Vagina (tissue), 2 donors: ENCODE data around the gene PLD2. TPM values are rescaled to one million over a fixed set of nuclear protein-coding genes. Genes with fewer than 3 reads are reported as not detected.
A peak's percentile ranks its signal among the peaks of the same experiment; 100 is the strongest.

Experiments used
- DNase-seq, 2 donors: peaks; one replicate each; pipeline ENCODE4 v3.0.0-alpha.2; 2017; ENCODE audit errors: extremely low spot score in 2 of 2
- H3K27ac ChIP-seq: fragments of 200-600 bp; sonication (generic); one replicate; pipeline ENCODE4 v1.5.1; 2019
- H3K27me3 ChIP-seq: fragments of 200-600 bp; sonication (generic); one replicate; pipeline ENCODE4 v1.5.1; 2019
- H3K36me3 ChIP-seq, 2 donors: fragments of 200-600 bp; sonication (generic); one replicate each; pipeline ENCODE4 v1.5.1; 2017 to 2019
- H3K4me1 ChIP-seq: fragments of 200-600 bp; sonication (generic); one replicate; pipeline ENCODE4 v1.5.1; 2019
- H3K4me3 ChIP-seq, 2 donors: fragments of 200-600 bp; sonication (generic); 1 replicate in 1 of 2; 2 replicates in 1 of 2; pipeline ENCODE4 v1.5.1; 2016 to 2019
- H3K9me3 ChIP-seq: fragments of 200-600 bp; sonication (generic); one replicate; pipeline ENCODE4 v1.5.1; 2019
- POLR2A ChIP-seq, 2 donors: fragments of 450-650 bp; IDR thresholded peaks; one replicate each; pipeline ENCODE4 v1.6.1; 2017; ENCODE audit warnings: antibody characterized with exemption in 2 of 2, mild to moderate bottlenecking in 2 of 2, moderate library complexity in 2 of 2
- POLR2AphosphoS5 ChIP-seq, 2 donors: sonication (generic); formaldehyde crosslinking; IDR thresholded peaks; one replicate each; pipeline ENCODE4 v1.9.0; 2017; ENCODE audit warnings: antibody characterized with exemption in 2 of 2, mild to moderate bottlenecking in 2 of 2, low read depth in 1 of 2; ENCODE audit not compliant: insufficient read depth in 1 of 2
- intact Hi-C: fragments of 100-400 bp; cut with DNase I; formaldehyde crosslinking; loops from one replicate; pipeline ENCODE4 v1.15.1; 2023
- total RNA-seq: library from RNA; depleted of rRNA; stranded (reverse); fragments of >200 nt; gene quantifications from one replicate; pipeline ENCODE4 v1.2.3, GENCODE V29; 2016
- TF ChIP-seq, protein P1 (sequence below), 3 experiments: fragments of 450-650 bp in 2 of 3; fragments of 200-600 bp in 1 of 3; sonication (generic) in 1 of 3; IDR thresholded peaks; one replicate each; pipeline ENCODE4 v1.5.1; 2017 to 2019; ENCODE audit warnings: antibody characterized with exemption in 3 of 3, mild to moderate bottlenecking in 2 of 3, moderate library complexity in 2 of 3

PLD2 gene
- total RNA-seq, 1 donor from 2014 or later, result 63.6 TPM

DNA sequence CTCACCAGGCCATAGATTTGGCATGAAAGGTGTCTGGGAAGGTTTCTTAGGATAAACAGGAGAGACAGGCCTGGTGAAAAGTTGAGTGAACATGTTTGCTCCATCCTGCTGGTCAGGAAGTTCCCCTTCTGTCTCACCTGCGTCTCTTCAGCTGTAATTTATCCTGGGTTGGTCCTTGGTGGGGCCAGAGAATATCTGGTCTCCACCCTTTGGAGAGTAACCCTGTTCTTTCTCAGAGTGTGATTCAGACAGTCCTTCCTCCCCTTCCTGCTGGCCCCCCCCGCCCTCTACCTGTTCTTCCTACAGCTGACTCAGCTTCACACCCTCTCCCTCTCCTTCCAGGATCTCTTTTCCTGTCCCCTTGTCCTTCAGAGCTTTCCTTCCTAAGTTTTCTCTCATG is 43.3 kb downstream of the PLD2 start:
- H3K27me3 ChIP-seq, result no peaks in the 10 kb centered on the region
- TF ChIP-seq POLR2AphosphoS5 (IDR thresholded peaks at IDR 0.05; ENCODE audit: insufficient read depth in 1 of 2, low read depth in 1 of 2) (peak in 1 of 2 donors; percentile 38), POLR2A (IDR thresholded peaks at IDR 0.05) (no peak)
- TF ChIP-seq, protein P1, sequence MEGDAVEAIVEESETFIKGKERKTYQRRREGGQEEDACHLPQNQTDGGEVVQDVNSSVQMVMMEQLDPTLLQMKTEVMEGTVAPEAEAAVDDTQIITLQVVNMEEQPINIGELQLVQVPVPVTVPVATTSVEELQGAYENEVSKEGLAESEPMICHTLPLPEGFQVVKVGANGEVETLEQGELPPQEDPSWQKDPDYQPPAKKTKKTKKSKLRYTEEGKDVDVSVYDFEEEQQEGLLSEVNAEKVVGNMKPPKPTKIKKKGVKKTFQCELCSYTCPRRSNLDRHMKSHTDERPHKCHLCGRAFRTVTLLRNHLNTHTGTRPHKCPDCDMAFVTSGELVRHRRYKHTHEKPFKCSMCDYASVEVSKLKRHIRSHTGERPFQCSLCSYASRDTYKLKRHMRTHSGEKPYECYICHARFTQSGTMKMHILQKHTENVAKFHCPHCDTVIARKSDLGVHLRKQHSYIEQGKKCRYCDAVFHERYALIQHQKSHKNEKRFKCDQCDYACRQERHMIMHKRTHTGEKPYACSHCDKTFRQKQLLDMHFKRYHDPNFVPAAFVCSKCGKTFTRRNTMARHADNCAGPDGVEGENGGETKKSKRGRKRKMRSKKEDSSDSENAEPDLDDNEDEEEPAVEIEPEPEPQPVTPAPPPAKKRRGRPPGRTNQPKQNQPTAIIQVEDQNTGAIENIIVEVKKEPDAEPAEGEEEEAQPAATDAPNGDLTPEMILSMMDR (IDR thresholded peaks at IDR 0.05), result no peak
- H3K36me3 ChIP-seq, result no peaks in the 10 kb centered on the region
- H3K27ac ChIP-seq, result peak overlapping the region; percentile 64
- no peak overlapping the region for H3K4me3 ChIP-seq
- intact Hi-C loops, result no loop called here
- no peak for DNase-seq
- H3K4me1 ChIP-seq, result peaks cover 75% of the 10 kb centered on the region
- H3K9me3 ChIP-seq, result no peaks in the 10 kb centered on the region

DNA sequence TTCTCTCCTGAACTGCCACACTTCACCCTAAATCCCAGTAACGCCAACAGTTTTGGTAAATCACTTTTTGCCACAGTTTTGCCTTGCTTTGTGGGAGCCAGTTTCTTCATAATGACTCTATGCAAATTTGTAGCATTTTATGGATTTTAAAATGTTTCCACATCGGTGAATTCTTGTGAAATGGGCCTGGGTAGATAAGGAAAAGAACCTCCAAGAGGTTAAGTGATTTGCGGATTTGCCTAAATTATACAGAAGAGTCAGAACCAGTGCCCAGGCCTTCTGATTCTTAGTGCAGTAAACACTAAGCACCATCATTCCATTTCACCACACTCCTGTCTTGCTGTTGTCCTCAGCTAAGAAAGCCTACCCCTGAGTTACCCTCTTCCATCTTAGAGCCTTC is 44.1 kb downstream of the PLD2 start:
- peak overlapping the region; percentile 64 for H3K27ac ChIP-seq
- DNase-seq, result no peak
- H3K4me1 ChIP-seq, result peaks cover 73% of the 10 kb centered on the region

DNA sequence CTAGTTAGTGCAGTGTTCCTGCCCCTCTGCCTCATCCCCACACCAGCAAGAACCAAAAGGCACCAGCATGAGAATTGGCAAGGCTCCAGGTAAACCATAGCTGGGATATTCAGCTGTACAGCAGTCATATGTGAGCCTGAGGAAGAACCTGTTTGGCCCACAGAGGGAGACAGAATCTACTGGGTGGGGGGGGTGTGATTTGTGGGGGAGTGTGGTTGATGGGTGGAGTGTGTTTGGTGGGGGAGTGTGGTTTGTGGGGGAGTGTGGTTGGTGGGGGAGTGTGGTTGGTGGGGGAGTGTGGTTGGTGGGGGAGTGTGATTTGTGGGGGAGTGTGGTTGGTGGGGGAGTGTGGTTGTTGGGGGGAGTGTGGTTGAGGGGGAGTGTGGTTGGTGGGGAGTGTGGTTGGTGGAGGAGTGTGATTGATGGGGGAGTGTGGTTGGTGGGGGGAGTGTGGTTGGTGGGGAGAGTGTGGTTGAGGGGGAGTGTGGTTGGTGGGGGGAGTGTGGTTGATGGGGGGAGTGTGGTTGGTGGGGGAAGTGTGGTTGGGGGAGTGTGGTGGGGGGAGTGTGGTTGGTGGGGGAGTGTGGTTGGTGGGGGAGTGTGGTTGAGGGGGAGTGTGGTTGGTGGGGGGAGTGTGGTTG is 45.7 kb downstream of the PLD2 start:
- TF ChIP-seq POLR2AphosphoS5 (IDR thresholded peaks at IDR 0.05; ENCODE audit: insufficient read depth in 1 of 2, low read depth in 1 of 2) (no peak), POLR2A (IDR thresholded peaks at IDR 0.05) (no peak)
- TF ChIP-seq, protein P1 (IDR thresholded peaks at IDR 0.05), result no peak
- Histone ChIP-seq H3K4me3 (no peak overlapping the region), H3K27ac (no peak overlapping the region), H3K9me3 (no peaks in the 10 kb centered on the region), H3K4me1 (peaks cover 73% of the 10 kb centered on the region), H3K27me3 (no peaks in the 10 kb centered on the region), H3K36me3 (no peaks in the 10 kb centered on the region)
- DNase-seq, result no peak
- intact Hi-C loops, result no loop called here

More for the DNA sequence above, 44.1 kb downstream of the PLD2 start:
- Histone ChIP-seq H3K27me3 (no peaks in the 10 kb centered on the region), H3K36me3 (no peaks in the 10 kb centered on the region), H3K9me3 (no peaks in the 10 kb centered on the region), H3K4me3 (no peak overlapping the region)
- no peak for TF ChIP-seq POLR2A (IDR thresholded peaks at IDR 0.05)
- no peak for TF ChIP-seq POLR2AphosphoS5 (IDR thresholded peaks at IDR 0.05; ENCODE audit: insufficient read depth in 1 of 2, low read depth in 1 of 2)
- TF ChIP-seq, protein P1 (IDR thresholded peaks at IDR 0.05), result no peak
- intact Hi-C loops, result no loop called here

DNA sequence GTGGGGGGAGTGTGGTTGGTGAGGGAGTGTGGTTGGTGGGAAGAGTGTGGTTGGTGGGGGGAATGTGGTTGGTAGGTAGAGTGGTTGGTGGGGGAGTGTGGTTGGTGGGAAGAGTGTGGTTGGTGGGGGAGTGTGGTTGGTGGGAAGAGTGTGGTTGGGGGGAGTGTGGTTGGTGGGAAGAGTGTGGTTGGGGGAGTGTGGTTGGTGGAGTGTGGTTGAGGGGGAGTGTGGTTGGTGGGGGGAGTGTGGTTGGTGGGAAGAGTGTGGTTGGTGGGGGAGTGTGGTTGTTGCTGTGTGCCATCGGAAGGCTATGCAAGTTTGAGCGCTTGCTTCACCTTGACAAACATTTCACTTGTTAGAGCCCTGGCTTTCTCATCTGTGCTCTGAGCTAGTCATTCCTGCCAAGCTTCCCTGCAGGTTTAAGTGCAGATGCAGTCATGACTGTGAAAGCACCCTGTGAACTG is 46.3 kb downstream of the PLD2 start:
- no peaks in the 10 kb centered on the region for H3K9me3 ChIP-seq
- H3K27me3 ChIP-seq, result no peaks in the 10 kb centered on the region
- peaks cover 73% of the 10 kb centered on the region for H3K4me1 ChIP-seq
- H3K4me3 ChIP-seq, result no peak overlapping the region
- no peak for DNase-seq
- intact Hi-C loops, result no loop called here
- H3K36me3 ChIP-seq, result no peaks in the 10 kb centered on the region
- peak overlapping the region; percentile 20 for H3K27ac ChIP-seq
- no peak for TF ChIP-seq POLR2A (IDR thresholded peaks at IDR 0.05)

DNA sequence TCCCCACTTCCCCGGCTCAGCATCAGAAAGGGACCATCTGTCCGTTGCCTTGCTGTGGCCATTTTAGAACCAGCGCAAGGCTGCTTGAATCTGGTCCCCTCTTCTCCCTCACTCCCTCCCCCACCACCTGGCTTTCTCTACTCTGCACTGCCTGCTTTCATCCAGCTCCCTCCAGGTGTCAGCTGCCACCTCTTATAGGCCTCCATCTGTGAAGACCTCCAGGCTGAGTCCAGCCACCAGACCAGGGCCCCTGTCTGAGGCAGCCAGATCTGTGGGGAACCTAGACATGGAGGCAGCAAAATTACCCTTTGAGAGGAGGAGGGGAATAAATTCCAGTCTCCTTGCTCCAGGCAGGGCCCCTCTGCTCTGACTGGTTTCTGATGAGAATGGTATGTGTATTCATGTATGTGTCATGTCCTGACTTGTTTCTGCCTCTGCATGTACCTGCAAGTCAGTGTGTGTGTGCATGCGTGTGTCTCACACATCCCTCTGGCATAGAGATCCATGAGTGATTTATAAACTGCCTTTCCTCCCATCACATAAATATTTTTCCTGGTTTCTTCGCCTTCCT is 47.2 kb downstream of the PLD2 start:
- Histone ChIP-seq H3K27ac (peak overlapping the region; percentile 73), H3K4me3 (no peak overlapping the region)

More for the DNA sequence above, 47.2 kb downstream of the PLD2 start:
- no peaks in the 10 kb centered on the region for H3K27me3 ChIP-seq
- TF ChIP-seq, protein P1 (IDR thresholded peaks at IDR 0.05), result no peak
- peak in 1 of 2 donors; percentile 84 for TF ChIP-seq POLR2AphosphoS5 (IDR thresholded peaks at IDR 0.05; ENCODE audit: insufficient read depth in 1 of 2, low read depth in 1 of 2)
- peaks cover 73% of the 10 kb centered on the region for H3K4me1 ChIP-seq
- H3K9me3 ChIP-seq, result no peaks in the 10 kb centered on the region
- no peak for DNase-seq
- intact Hi-C loops, result no loop called here
- no peaks in the 10 kb centered on the region for H3K36me3 ChIP-seq
